NCI-H2227 (cell line): ENCODE measurements around the gene ZNF48.

Experiments
- DNase-seq: peaks from one replicate; lab custom pipeline; 2025; ENCODE audit not compliant: unreplicated experiment; lab: John Stamatoyannopoulos, UW

Gene ZNF48

DNA sequence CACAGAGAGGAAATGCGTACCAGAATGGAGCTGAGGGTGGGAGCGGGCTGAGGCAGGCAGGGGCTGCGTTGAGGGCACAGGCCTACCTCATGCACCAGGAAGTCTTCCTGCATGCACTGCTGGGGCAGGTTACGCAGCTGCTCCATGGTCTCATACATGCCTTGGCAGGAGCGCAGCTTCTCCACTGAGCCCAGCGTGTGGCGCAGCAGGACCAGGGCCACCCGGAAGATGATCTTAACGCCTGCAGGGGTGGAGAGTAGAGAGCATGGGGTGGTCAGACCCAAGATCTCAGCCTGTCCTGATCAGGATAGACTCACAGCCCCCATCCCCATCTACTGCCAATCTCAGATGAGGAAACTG lies 36.7 kb upstream of the ZNF48 start:
- no peak for DNase-seq

DNA sequence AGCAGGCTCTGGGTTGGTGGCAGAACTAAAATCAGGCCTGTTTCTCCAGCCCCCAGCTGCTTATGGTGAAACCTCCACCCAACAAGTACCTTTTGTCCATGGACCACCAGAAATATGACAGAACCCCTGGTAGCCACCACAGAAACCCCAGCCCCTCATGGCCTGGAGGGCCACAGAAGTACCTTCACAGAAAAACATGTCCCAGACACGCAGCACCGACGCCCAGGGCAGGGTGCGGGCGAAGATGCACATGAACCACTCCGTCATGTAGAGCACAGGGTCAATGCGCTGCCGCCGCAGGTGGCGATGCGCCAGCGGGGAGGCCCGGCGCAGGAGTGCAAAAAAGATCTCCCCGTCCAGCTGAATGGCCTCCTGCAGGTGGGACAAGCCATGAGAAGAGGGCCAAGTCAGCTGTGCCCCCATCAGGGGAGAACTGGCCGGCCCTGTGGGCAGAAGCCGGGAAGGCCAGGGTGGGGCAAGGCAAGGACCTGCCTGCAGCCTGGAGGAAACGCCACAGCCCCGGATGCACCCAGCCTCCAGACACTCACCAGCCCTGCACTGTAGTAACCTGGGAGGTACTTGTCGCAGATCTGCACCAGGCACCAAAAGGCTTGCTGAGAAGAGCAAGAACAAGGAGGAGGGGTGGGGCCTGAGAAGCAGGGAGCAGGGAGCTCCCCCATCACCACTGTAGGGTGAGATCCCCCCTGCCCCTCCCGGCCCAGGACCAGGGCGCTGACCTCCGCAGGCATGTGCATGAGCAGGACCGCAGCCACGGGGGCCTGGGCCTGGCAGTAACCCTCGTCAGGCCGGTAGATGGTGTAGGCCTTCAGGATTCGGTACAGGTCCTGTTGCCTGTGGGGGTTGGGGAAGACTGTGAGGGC lies 36.0 kb upstream of the ZNF48 start:
- DNase-seq, result no peak

DNA sequence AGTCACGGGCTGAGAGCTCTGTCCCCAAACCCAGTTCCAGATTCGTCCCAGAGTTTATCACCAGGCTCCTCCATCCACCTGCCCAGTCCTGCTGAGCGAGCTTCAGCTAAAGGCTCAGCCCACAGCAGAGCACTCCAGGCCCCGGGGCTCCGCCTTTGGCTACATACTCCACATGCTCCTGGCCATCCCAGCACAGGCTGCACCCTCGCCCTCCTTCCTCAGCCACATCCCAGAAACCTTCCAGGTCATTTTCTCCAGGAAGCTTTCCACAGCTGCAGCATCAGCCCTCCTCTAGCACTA lies 35.4 kb upstream of the ZNF48 start:
- no peak for DNase-seq

DNA sequence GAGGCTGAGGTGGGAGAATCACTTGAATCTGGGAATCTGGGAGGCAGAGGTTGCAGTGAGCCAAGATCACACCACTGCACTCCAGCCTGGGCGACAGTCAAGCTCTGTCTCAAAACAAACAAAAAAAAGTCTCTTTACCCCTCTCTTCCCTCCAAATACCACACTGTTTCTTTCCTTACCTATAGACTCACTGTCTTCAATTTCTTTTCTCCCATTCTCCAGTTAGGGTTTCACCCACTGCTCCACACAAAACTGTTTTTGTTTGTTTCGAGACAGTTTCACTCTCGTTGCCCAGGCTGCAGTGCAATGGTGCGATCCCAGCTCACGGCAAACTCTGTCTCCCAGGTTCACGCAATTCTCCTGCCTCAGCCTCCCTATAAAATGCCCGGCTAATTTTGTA lies 34.0 kb upstream of the ZNF48 start:
- no peak for DNase-seq

- DNase-seq, result no peak
Observed at GRCh38 chr16:30365200-30365599, 30.0 kb upstream of the ZNF48 start.

DNA sequence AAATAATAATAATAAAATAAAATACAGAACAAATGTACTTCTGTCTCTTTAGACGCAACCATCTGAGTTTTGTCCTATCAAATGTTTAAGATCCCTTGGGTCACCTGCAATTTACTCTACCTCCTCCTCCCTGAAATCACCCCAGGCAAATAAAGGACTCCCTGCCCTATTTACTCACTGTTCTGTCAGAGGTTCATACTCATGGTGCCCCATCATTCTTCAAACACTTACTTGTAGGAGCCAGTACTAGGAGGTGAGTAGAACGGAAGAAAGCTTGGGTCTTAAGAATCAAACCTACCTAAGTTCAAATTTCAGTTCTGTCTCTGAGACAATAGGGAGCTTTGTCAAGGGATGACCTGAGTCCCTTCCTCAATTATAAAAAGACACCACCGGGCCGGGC lies 28.7 kb upstream of the ZNF48 start:
- no peak for DNase-seq

DNA sequence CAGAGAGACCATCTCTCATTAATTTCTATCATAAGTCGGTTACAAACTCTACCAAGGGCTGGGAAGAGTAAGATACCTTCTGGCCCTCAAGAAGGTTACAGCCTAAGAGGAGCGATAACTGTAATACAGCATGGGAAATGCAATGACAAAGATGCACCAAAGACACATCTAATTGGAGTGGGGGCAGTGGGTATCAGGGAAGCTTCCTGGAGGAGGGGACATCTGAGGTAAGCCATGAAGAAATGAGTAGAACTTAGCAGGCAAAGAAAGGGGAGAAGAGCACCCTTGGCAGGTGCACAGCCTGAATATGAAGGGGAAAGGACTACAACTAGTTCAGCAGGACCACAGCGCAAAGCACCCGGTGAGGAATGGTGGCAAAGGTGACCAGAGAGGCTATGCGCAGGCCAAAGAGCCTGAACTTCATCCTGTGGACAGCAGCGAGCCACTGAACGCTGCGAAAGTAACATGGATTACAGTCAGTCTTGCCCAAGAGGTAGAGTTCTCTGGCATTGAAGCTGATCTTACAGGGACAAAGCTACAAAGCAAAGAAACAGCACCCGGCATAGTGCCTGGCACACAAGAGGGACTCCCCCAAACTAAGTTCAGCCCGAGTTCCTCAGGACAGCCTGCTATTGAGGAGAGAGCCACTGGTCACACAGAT lies 27.7 kb upstream of the ZNF48 start:
- no peak for DNase-seq

DNA sequence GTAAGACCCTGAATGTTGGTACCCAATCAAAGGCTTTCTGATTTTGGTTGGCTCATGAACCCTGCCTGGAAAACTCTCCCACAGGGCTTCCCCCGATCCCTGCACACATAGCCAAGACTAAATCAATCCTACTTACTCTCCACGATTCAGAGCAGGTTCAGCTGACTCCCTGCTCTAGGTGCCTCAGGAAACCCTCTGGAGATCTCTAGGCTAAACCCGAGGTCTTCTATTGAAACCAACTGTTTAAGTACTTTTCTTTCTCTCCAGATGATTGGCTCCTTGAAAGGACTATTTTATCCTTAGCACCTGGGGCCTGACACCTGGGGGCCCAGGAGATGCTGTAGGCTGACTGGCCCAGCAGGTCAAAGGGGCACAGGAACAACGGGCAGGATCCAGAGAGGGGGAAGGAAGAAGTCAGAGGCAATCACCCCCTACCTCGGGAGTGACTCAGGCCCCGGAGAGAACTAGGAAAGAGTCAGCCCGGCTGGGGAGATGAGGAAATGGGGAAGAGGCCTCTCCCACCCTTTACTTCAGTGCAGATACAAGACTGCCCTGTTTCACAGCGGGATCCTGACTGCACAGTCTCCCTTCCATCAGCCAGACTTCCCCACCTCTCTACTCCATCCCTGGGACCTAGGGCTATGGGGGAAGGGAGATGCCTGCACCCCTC lies 27.0 kb upstream of the ZNF48 start:
- no peak for DNase-seq

- no peak for DNase-seq
Observed at GRCh38 chr16:30368792-30369090, 26.5 kb upstream of the ZNF48 start.

GRCh38 chr16:30369091-30369937 lies 25.9 kb upstream of the ZNF48 start:
- DNase-seq, result no peak

DNA sequence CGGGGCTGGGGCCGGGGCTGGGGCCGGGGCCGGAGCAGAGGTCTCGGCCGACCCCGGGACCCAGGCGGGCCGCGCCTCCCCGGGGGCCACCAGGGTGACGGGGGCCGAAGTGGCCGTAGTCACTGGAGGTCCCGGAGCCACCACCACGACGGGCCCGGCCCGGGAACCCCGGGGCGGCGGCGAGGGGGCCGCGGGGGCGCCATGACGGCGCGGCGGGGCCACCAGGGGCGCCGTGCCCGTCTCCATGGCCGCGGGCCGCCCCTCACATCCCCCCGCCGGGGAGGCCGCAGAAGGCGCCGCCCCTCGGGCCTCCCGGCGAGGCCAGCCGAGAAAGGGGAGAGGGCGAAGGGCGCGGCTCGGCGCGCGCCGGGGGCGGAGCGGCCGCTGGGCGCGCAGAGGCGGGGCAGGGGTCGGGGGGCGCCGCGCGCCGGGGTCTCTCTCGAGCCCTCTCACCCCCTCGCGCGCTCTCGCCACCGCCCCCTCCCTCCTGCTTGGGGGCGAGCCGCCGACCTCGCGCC lies 25.2 kb upstream of the ZNF48 start:
- DNase-seq, result no peak

GRCh38 chr16:30370456-30371247 lies 24.6 kb upstream of the ZNF48 start, which contains the start of gene TBC1D10B:
Gene TBC1D10B, minus strand, starts transcription at chr16:30370494. Its CDS starts 311 bp downstream, at chr16:30370183.
- peak; percentile 100 for DNase-seq

DNA sequence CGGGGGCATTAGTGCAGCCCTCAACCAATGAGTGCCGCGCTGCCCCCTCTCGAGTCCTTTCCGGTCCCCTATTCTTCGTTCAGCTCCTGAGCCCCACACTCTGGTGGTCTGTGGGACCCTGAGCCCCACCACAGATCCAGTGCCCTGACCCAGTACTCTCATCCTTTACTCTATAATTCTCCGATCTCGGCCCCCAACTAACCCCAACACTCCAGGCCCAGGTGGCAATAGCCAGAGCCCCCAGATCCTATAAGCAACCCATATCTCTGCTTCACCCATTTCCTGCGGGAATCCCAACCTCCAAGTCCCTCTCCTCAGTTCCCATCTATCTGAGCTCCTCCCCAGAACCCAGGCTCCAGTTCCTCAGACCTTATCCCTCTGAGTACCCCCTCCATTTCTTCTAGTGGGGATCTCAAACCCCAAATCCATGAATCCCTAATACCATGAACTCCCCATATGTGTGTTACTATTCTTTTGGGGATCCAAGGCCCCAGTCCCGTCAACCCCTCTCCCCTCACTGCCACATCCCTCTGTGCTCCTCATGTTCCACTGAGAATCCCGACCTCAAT lies 23.9 kb upstream of the ZNF48 start:
- DNase-seq, result no peak

DNA sequence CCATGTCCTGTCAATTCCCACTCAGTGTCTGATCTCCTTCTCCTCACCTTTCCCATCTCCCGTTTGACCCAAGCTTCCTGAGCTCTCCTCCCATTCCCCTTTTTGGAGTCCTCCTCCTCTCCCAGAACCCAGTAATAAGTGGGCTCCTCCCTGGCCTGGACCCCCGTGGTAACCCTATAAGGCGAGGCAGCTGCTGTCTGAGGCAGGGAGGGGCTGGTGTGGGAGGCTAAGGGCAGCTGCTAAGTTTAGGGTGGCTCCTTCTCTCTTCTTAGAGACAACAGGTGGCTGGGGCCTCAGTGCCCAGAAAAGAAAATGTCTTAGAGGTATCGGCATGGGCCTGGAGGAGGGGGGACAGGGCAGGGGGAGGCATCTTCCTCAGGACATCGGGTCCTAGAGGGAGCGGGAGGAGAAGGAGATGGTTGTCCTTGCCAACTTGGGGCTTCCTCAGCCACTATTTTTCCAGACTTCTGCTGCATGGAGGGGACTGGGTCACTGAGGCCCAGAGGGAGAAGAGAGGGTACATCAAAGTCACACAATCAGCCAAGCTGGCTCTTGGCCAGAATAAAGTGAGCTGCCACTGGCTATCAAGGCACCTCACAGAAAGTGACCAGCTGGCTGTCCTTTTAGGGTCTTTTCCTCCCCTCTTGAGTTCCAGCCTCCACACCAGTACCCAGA lies 23.0 kb upstream of the ZNF48 start:
- DNase-seq, result no peak

- DNase-seq, result no peak
Observed at GRCh38 chr16:30372725-30373124, 22.5 kb upstream of the ZNF48 start.

GRCh38 chr16:30374538-30374937 lies 20.7 kb upstream of the ZNF48 start, which contains the start of gene MYL11:
Gene MYL11, plus strand, starts transcription at chr16:30374802. Its CDS starts 56 bp downstream, at chr16:30374858.
- no peak for DNase-seq

- no peak for DNase-seq
Observed at GRCh38 chr16:30375864-30376263, 19.4 kb upstream of the ZNF48 start.

GRCh38 chr16:30376461-30376902 lies 18.7 kb upstream of the ZNF48 start:
- no peak for DNase-seq

DNA sequence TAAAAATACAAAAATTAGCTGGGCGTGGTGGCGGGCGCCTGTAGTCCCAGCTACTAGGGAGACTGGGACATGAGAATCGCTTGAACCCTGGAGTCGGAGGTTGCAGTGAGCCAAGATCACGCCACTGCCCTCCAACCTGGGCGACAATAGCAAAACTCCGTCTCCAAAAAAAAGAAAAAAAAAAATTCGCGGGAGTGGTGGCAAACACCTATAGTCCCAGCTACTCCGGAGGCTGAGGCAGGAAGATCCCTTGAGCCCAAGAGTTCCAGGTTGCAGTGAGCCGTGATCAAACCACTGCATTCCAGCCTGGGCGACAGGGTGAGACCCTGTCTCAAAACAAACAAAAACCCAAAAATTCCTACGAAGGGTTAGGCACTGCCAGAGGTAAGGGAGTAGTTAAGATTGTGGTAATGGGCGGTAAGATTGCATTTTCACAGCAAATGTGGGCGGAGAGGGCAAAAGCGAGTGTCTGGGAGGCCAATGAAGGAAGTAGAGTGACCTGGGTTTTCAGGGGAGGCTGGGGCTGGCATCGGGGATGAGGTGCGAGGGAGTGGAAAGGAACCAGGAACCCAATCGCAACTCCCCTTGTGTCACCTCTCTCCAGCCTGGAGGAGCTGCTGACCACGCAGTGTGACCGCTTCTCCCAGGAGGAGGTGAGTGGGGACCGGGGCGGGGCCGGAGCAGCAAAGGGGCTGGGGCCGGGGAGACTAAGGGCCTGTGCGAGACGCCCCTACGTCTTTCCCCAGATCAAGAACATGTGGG lies 18.0 kb upstream of the ZNF48 start:
- DNase-seq, result no peak
